DOHH2 (cell line): ENCODE data around the gene NSMCE1.

ENCODE experiments used
- CTCF ChIP-seq: fragments of 200-600 bp; sonication (generic); IDR thresholded peaks from one replicate; pipeline ENCODE4 v1.5.1; 2014; ENCODE audit warnings: antibody characterized with exemption, mild to moderate bottlenecking, low read depth, low read length; ENCODE audit not compliant: poor library complexity, severe bottlenecking
- EZH2phosphoT487 ChIP-seq: fragments of 200-600 bp; sonication (generic); IDR thresholded peaks from 2 replicates; pipeline ENCODE4 v1.6.1; 2017; ENCODE audit warnings: borderline replicate concordance, mild to moderate bottlenecking, antibody characterized with exemption, low read length, moderate library complexity, mixed read lengths

- TF ChIP-seq CTCF, result no peak
- no peak for TF ChIP-seq EZH2phosphoT487
These were observed 31.2 kb downstream of the NSMCE1 start for GRCh38 chr16:27237219-27238015.
